ENCODE results near the gene ZG16B. TPM values are rescaled to one million over a fixed set of nuclear protein-coding genes. Genes with fewer than 3 reads are reported as not detected.

Gene ZG16B
- total RNA-seq, 4 donors from 2014 or later, result 1.3 to 15.9 TPM; not detected in 2

GRCh38 chr16:2785101-2785991, 44.8 kb upstream of the ZG16B start:
- DNase-seq, result peak in 1 of 2 donors; percentile 13
- no peaks in the 10 kb centered on the region for H3K36me3 ChIP-seq
- no peak for TF ChIP-seq POLR2A (IDR thresholded peaks at IDR 0.05)
- no peak for TF ChIP-seq CTCF (IDR thresholded peaks at IDR 0.05)
- no peak overlapping the region for H3K27ac ChIP-seq
- intact Hi-C loops (cut with DNase I; ENCODE audit: low total_unique reads), result no loop called here
- no peaks in the 10 kb centered on the region for H3K4me1 ChIP-seq
- H3K27me3 ChIP-seq, result peaks cover 6 to 22% of the 10 kb centered on the region in 2 donors
- H3K4me3 ChIP-seq, result peak overlapping the region in 1 of 2 donors; percentile 15
- no peaks in the 10 kb centered on the region for H3K9me3 ChIP-seq

- no peak for DNase-seq
- H3K4me1 ChIP-seq, result no peaks in the 10 kb centered on the region
- no peak for TF ChIP-seq CTCF (IDR thresholded peaks at IDR 0.05)
- no peak for TF ChIP-seq POLR2A (IDR thresholded peaks at IDR 0.05)
- H3K4me3 ChIP-seq, result no peak overlapping the region
- peaks cover 6 to 22% of the 10 kb centered on the region in 2 donors for H3K27me3 ChIP-seq
- no peaks in the 10 kb centered on the region for H3K36me3 ChIP-seq
- intact Hi-C loops (cut with DNase I; ENCODE audit: low total_unique reads), result no loop called here
- H3K9me3 ChIP-seq, result no peaks in the 10 kb centered on the region
- H3K27ac ChIP-seq, result no peak overlapping the region
Observed at GRCh38 chr16:2786061-2786825, 43.9 kb upstream of the ZG16B start.

DNA sequence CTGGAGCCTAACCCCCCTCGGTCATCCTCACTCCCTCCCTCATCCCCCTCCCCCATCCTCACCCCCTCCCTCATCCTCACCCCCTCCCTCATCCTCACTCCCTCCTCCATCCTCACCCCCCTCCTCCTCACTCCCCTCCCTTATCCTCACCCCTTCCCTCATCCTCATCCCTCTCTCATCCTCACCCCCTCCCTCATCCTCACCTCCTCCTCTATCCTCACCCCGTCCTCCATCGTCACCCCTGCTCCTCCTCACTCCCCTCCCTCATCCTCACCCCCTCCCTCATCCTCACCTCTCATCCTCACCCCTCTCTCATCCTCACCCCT, 43.3 kb upstream of the ZG16B start:
- no peak for DNase-seq
- TF ChIP-seq POLR2A (IDR thresholded peaks at IDR 0.05) (no peak), CTCF (IDR thresholded peaks at IDR 0.05) (no peak)
- Histone ChIP-seq H3K4me3 (no peak overlapping the region), H3K27me3 (peaks cover 6 to 22% of the 10 kb centered on the region in 2 donors), H3K36me3 (no peaks in the 10 kb centered on the region), H3K9me3 (no peaks in the 10 kb centered on the region), H3K27ac (no peak overlapping the region), H3K4me1 (no peaks in the 10 kb centered on the region)
- intact Hi-C loops (cut with DNase I; ENCODE audit: low total_unique reads), result no loop called here

- peaks cover 6 to 22% of the 10 kb centered on the region in 2 donors for H3K27me3 ChIP-seq
- DNase-seq, result no peak
- H3K27ac ChIP-seq, result no peak within 1 kb of the TSS
Observed at GRCh38 chr16:2787406-2787805, 42.7 kb upstream of the ZG16B start, which contains the start of gene PRSS33. Gene PRSS33 (minus strand): TSS chr16:2787560. CDS start chr16:2786547, 1,013 bp downstream.

More at GRCh38 chr16:2787406-2787805, 42.7 kb upstream of the ZG16B start, which contains the start of gene PRSS33:
- H3K4me3 ChIP-seq, result no peak within 1 kb of the TSS
- intact Hi-C loops (cut with DNase I; ENCODE audit: low total_unique reads), result no loop called here
- H3K9me3 ChIP-seq, result no peaks in the 10 kb centered on the region
- H3K4me1 ChIP-seq, result no peaks in the 10 kb centered on the region
- no peaks in the 10 kb centered on the region for H3K36me3 ChIP-seq
- TF ChIP-seq CTCF (IDR thresholded peaks at IDR 0.05), result no peak
- no peak for TF ChIP-seq POLR2A (IDR thresholded peaks at IDR 0.05)
